Stimulated activated CD8-positive, alpha-beta memory T cell treated with anti-CD3 and anti-CD28 coated beads, Interleukin-4, amount 100 ng/mL, for 24 hours (primary cell): ENCODE measurements around the gene MAGI1.

Experiments used
- DNase-seq: peaks from one replicate; pipeline ENCODE4 v3.0.0-alpha.2; 2020; ENCODE audit warnings: low read depth

MAGI1 gene

GRCh38 chr3:65944252-65944651, 94.5 kb downstream of the MAGI1 start:
- DNase-seq, result no peak

GRCh38 chr3:65939801-65940246, 98.9 kb downstream of the MAGI1 start:
- no peak for DNase-seq

DNA sequence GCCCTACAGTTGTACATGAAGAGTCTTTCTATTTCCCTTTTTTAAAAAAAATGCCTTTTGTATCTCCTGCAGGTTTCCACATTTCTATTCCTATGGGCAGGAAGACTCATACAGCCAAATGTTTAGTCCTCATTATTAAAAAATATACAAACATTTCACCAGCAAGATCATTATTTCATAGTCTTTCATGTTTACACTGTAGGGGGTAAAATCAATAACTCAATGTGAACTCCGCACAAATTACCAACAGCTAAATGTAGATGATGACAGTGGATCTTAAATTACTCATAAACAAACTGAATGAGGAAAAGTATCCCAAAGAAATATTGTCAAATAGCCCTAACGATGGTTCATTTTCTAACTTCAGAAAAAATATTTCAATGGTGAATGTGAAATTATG, 99.5 kb downstream of the MAGI1 start:
- no peak for DNase-seq

- no peak for DNase-seq
These were observed 100.0 kb downstream of the MAGI1 start for GRCh38 chr3:65938676-65939075.

DNA sequence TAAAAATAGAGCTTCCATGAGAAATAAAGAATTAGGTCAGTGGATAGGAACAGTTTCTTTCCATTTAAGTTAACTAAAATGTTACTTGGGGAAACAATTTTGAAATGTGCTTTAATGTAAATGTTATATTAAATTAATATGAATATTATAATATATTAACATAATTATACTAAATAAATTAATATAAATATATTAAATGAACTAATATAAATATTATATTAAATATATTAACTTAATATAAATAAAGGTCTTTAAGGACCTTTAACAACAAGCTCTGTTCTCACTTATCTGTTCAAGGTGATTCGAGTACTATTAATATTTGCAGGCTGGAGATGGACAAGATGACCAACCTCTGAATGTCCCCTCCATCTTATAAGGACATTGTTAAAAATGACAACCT, 100.6 kb downstream of the MAGI1 start:
- no peak for DNase-seq

- no peak for DNase-seq
These were observed 101.6 kb downstream of the MAGI1 start for GRCh38 chr3:65936908-65937638.

GRCh38 chr3:65935724-65936123, 103.0 kb downstream of the MAGI1 start:
- no peak for DNase-seq

DNA sequence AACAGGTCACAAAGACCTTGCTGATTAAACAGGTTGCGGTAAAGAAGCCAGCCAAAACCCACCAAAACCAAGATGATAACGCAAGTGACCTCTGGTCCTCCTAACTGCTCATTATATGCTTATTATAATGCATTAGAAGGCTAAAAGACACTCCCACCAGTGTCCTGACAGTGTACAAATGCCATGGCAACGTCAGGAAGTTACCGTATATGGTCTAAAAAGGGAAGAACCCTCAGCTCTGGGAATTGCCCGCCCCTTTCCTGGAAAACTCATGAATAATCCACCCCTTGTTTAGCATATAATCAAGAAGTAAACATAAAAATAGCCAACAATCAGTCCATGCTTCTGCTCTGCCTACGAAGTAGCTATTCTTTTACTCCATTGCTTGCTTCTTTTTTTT, 108.1 kb downstream of the MAGI1 start:
- DNase-seq, result no peak

- no peak for DNase-seq
These were observed 110.6 kb downstream of the MAGI1 start for GRCh38 chr3:65928110-65928509.

- DNase-seq, result no peak
These were observed 111.1 kb downstream of the MAGI1 start for GRCh38 chr3:65927576-65927975.

GRCh38 chr3:65925254-65925954, 113.3 kb downstream of the MAGI1 start:
- no peak for DNase-seq

DNA sequence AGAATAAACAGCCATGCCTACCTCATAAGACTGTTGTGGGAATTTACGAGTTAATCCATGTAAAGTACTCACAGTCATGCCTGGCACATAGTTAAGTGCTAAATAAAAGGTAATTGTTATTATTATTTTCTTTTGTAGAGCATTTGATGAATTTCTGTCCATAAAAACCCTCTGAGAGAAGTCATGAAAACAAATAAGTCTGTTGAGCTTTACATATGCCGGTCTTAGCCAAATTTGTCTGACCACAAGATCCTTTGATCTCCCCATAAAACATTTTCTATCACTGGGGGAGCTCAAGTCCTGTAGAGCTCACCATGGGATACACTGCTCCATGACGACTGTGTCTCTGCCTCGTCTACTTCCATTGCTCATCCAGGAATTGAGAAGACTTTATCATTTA, 114.0 kb downstream of the MAGI1 start:
- DNase-seq, result no peak

- no peak for DNase-seq
These were observed 116.3 kb downstream of the MAGI1 start for GRCh38 chr3:65922441-65922840.

DNA sequence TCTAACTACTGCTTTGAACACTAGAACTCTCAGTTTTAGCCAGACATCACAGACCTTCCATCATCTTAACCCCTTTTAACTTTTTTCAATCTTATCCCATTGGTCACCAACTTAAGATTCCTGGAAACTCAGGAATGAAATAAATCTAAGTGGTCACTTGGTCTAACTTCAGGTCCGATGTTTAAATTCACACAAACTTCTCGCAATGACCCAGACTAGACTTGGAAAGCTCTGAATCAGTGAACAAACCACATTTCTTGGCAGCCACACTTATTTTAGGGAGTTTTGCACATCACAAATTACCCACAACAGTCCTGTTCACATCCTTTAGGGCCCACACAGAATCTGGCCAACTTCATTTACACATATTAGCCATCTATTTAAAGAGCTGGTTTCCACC, 118.9 kb downstream of the MAGI1 start:
- no peak for DNase-seq

GRCh38 chr3:65915477-65915876, 123.2 kb downstream of the MAGI1 start:
- DNase-seq, result no peak

GRCh38 chr3:65914740-65915367, 123.9 kb downstream of the MAGI1 start:
- DNase-seq, result no peak

GRCh38 chr3:65914032-65914739, 124.5 kb downstream of the MAGI1 start:
- no peak for DNase-seq

DNA sequence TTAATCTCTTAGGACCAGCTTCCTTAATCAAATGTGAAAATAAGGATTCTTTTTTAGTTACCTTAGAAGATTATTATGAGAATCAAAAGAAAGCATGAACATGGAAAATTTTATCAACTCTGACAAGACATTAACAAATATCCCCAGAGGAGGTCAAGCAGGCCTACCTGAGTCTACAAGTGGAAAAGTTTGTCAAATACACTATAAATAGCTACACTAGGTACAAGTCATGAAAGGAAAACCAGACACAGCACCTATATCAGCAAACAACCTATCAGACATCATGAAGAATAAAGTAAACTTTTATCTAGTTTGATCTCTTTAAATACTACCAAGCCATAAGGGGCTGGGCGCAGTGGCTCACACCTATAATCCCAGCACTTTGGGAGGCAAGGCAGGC, 126.1 kb downstream of the MAGI1 start:
- no peak for DNase-seq

- no peak for DNase-seq
These were observed 130.1 kb downstream of the MAGI1 start for GRCh38 chr3:65908588-65908987.

- DNase-seq, result no peak
These were observed 131.2 kb downstream of the MAGI1 start for GRCh38 chr3:65907232-65908130.

DNA sequence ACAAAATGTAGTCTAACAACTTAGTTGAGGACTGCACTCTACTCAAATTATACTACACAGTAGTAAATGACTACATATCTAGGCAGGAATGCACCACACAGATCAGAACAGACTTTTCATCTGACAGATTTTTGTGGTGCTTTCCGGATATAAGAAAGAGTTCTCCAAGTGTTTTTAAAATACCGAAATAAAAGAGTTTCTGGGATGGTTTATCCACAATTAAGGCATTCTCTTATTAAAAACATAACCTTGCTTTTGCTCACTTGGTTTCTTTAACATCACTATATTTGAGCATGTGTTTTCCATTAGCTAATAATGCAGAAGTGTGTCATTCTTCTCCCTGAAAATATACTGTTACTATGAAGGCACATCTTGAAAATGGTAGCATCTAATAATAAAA, 132.9 kb downstream of the MAGI1 start:
- DNase-seq, result no peak

DNA sequence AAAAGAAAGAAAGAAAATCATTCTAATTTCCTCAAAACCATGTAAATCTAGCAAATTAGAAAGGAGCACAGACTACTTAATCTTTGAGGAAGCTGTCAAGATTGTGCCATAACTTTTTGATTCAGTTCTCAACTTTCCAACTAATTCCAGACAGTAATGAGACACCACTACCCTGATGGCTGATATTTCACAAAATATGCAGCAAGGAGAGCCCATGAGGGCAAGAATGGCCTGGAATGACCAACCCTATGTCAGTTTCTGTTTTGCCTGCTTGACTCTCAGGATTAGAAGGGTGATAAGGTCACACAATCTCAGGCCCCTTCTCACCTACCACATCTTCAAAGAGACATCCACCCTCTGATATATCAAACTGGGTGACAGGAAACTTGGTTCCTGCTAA, 134.7 kb downstream of the MAGI1 start:
- no peak for DNase-seq
